ENCODE measurements around the gene LRIG1.

The LRIG1 gene, protein sequence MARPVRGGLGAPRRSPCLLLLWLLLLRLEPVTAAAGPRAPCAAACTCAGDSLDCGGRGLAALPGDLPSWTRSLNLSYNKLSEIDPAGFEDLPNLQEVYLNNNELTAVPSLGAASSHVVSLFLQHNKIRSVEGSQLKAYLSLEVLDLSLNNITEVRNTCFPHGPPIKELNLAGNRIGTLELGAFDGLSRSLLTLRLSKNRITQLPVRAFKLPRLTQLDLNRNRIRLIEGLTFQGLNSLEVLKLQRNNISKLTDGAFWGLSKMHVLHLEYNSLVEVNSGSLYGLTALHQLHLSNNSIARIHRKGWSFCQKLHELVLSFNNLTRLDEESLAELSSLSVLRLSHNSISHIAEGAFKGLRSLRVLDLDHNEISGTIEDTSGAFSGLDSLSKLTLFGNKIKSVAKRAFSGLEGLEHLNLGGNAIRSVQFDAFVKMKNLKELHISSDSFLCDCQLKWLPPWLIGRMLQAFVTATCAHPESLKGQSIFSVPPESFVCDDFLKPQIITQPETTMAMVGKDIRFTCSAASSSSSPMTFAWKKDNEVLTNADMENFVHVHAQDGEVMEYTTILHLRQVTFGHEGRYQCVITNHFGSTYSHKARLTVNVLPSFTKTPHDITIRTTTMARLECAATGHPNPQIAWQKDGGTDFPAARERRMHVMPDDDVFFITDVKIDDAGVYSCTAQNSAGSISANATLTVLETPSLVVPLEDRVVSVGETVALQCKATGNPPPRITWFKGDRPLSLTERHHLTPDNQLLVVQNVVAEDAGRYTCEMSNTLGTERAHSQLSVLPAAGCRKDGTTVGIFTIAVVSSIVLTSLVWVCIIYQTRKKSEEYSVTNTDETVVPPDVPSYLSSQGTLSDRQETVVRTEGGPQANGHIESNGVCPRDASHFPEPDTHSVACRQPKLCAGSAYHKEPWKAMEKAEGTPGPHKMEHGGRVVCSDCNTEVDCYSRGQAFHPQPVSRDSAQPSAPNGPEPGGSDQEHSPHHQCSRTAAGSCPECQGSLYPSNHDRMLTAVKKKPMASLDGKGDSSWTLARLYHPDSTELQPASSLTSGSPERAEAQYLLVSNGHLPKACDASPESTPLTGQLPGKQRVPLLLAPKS

DNA sequence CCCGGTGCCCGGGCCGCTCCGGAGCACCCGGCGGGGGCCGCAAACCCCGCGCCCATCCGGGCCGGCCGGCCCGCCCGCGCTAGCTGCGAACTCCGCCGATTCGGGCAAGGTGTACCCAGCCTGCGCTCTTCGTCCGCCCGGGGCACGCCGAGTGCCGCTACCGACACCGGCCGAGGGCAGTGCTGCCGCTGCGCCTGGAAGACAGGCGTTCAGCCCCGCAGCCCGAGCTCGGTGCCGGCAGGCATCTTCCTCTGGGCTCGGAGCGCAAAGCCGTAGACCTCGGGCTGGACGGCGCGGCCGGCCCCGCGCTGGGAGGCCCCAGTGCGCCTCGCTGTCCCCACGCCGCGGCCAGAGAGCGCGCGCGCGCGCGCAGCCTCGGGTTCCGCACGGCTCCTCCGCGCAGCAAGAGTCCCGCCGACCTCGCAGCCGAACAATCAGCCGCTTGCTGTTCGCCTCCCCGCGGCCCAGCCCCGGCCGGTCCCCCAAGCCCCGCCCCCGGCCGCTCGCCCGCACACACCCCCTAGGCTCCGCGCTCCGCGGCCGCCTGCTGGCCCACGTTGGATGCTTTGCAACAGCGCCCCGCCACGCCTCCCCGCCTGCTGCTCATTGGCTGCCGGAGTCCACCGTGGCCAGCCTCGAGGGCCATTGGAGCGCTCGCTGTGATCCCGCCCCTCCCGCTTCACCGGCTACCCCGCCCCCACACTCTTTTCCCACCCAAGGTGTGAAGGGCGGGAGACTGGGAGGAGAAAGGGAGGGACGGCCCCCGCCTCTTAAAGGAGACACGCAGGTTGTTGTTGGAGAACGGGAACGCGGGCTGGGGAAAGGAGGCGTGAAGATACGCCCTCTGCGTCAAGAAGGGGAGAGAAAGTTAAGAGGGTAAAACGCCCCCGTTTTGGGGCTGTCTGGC, at the start of gene LRIG1:
TSS of gene LRIG1 (minus strand) at position 447 of the 907 bp plus-strand sequence. CDS start 615 bp downstream, outside the sequence.
- peak; percentile 94 for DNase-seq (ENCODE audit: low spot score)

DNA sequence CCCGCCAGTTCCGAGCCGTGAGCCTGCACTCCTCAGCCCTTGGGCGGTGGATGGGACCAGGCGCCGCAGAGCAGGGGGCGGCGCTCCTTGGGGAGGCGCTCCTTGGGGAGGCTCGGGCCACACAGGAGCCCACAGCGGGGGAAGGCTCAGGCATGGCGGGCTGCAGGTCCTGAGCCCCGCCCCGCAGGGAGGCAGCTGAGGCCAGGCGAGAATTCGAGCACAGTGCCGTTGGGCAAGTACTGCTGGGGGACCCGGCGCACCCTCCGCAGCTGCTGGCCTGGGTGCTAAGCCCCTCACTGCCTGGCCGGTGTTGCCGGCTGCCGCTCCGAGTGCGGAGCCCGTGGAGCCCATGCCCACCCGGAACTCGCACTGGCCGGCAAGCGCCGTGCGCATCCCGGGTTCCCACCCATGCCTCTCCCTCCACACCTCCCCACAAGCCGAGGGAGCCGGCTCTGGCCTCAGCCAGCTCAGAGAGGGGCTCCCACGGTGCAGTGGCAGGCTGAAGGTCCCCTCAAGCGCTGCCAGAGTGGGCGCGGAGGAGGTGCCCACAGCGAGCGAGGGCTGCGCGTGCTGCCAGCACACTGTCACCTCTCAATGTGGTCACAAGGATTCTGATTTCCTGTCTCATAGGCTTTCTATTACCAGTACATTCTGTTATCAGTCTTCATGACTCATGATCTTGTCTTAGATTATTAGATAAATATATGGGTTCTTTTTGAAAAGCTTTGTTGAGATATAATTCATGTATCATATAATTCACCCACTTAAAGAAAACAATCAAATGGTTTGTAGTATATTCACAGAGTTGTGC, 44.0 kb upstream of the LRIG1 start:
- DNase-seq (ENCODE audit: low spot score), result no peak

DNA sequence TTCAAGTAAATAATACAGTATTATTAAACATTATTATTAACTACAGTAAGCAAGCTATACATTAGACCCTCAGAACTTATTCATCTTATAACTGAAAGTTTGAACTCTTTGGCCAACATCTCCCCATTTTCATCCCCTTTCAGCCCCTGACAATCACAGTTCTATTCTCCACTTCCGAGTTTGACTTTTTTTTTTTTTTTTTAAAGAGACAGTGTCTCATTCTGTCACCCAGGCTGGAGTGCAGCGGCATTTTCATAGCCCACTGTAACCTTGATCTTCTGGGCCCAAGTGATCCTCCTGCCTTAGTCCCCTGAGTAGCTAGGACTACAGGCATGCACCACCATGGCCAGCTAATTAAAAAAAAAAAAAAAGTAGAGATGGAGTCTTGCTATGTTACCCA, 41.3 kb upstream of the LRIG1 start:
- no peak for DNase-seq (ENCODE audit: low spot score)

DNA sequence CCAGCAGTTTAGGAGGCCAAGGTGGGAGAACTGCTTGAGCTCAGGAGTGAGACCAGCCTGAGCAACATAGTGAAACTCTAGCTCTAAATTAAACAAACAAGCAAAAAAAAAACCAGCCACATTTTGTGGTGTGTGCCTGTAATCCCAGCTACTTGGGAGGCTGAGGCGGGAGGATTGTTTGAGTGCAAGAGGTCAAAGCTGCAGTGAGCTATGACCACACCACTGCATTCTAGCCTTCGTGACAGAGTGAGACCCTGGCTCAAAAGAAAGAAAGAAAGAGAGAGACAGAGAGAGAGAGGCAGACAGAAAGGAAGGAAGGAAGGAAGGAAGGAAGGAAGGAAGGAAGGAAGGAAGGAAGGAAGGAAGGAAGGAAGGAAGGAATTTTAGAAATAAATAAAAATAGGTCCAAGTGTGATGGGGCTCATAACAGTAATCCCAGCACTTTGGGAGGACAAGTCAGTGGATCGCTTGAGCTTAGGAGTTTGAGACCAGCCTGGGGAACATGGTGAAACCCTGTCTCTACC, 38.7 kb upstream of the LRIG1 start:
- DNase-seq (ENCODE audit: low spot score), result no peak

DNA sequence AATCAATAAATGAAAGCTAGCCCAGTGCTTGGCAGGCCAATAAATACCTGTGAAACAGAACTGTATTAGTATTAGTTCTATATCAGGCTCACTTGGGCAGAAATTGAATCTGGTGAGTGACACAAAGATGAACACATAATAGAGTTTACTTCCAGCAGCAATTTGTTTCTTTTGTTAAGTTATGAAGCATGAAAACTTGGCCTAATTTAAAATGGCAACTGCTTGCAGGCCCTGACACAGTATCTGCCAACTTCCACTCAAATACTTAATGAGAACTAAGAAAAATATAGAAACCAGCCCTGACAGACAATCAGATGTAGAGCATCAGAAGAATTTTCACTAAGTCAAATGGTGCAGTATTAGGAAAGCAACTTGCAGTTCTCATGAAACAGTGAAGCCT, 37.6 kb upstream of the LRIG1 start:
- DNase-seq (ENCODE audit: low spot score), result no peak

DNA sequence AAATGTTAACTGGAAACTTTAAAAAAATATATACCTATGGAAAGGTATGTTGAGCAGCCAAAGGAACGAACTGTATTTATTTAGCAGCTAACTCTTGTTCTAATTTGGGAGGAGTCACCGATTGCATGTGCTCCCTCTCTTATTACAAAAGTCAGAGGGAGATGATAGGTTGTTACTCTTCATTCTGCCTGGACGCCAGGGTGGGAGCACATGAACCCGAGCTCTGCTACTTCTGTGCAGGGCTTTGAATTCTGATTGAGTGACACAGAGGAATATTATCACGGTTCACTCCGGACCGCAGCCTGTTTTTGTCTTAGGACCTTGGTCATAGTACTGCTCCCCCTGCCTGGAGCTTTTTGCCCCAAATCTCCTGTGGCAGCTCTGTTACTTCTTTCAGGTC, 36.9 kb upstream of the LRIG1 start:
- DNase-seq (ENCODE audit: low spot score), result no peak

DNA sequence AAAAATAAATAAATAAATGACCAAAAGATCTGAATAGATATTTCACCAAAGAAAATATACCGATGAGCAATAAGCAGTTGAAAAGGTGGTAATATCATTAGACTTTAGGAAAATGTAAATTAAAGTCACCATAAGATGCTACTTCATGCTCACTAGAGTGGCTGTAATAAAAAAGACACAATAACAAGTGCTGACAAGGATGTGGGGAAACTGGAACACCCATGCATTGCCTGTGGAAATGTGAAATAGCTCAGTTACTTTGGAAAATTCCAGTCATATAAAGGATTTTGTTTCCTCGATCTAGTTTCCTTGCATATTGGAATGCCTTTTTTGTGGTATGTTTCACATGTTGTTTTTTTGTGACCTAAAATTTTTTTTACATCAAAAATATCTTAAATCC, 36.0 kb upstream of the LRIG1 start:
- no peak for DNase-seq (ENCODE audit: low spot score)

DNA sequence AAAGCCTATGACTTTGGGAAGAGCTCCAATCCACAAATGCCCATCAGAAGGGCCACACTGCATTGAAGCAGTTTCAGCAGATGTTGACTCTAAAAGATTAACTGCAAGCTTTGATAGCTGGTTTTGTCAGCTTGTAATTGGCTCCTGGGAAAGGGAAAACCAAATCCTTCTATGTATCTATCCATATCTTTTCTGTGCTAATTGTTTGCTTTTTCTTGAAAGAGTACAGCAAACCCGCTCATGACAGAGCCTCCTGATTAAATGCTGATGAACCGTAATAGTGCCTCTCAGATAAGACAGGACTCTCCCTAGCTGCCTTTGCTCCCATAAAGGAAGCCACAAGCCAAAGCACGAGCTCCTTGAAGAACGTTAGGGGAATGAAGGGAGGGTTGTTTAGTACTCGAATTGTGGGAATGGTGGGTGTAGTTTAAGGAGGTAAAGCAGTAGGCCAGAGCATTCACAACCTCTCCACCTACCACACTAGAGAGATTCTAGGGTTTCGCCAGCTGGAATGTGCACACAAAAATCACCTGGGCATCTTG, 33.6 kb upstream of the LRIG1 start:
- DNase-seq (ENCODE audit: low spot score), result no peak

DNA sequence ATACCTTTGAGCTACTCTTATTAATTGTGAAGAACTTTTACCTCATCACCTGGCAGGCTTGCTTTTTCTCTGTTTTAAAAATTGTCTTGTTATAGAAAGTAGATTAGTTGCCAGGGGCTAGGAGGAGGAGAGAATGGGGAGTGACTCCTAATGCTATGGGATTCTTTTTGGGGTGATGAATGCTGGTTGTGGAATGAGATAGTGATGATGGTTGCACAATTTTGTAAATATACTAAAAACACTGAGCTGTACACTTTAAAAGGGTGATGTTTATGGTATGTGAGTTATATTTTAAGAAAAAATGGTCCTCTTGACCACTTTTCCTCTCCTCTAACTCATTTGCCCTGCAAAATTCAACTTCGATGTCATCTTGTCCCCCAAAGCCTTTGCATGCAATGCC, 31.8 kb upstream of the LRIG1 start:
- DNase-seq (ENCODE audit: low spot score), result no peak

DNA sequence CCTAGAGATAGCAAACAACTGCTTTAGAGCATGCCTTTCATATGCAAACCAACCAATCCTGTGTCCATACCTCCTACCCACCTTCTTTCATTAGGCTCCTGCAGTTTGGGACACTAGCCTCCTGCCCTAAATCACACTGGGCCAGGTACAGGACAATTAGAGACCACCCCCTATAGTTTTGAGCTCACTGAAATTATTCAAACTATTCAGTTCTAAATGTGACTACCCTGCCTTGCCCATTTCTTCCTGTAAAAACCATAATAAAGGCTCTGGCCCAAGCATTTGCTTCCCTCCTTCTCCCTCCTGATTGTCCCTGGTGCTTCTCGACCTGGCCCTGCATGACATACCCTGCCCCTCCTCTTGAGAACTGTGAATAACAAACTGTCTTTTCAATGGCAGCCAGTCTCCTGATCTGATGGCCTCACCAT, 31.4 kb upstream of the LRIG1 start:
- DNase-seq (ENCODE audit: low spot score), result no peak

DNA sequence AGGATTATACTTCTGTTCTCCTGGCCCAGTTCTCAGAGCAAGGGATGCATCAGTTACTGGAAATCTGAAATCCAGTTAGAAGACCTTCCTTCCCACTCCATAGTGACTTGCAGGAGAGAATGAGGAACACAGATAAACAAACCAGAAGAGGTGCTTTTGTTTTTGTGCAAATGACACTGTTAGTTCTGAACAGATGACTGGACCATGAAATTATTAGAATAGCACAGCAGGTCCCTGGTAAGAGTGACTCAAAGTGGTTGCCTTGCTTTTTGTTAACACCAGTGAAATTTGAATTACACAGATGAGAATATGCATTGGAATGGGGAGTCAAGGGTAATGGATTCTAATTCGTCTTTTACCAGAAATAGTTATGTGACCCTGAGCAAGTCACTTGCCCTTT, 30.4 kb upstream of the LRIG1 start:
- DNase-seq (ENCODE audit: low spot score), result no peak

DNA sequence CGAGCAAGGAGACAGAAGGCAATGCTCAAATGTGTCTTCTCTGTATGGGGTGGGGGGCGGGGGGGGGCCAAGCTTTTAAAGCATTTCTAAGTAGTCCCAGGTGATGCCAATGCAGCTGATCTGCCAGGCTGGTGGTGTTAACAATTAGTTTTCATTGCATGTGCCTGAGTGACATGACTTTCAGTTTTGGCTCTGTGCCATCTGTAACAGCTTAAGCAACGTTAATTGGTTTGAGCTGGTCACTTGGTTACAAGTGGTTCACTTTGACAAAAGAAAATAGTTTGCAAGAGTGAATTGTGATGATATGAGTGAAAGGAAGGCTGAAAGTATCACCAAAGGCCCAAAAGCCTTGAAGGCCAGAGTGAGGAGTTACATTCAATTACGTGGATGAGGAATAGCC, 26.4 kb upstream of the LRIG1 start:
- no peak for DNase-seq (ENCODE audit: low spot score)

DNA sequence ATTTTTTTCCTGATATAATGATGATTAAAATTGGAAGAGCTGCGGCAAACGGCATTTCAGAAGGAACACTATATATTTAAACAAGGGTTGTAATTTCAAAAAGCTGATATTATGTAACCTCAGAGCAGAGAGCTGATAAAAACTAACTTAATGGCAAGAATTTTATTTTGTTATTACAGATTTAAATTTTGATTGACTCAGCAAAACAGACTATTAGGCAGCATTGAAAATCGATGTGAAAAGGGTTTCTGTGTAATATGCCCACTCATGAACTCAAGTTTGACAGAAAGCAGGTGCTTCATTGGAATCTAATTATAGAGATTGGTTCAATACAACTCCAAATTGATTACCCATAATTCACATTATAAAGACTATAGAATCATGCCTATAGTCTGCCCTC, 24.9 kb upstream of the LRIG1 start:
- DNase-seq (ENCODE audit: low spot score), result no peak

DNA sequence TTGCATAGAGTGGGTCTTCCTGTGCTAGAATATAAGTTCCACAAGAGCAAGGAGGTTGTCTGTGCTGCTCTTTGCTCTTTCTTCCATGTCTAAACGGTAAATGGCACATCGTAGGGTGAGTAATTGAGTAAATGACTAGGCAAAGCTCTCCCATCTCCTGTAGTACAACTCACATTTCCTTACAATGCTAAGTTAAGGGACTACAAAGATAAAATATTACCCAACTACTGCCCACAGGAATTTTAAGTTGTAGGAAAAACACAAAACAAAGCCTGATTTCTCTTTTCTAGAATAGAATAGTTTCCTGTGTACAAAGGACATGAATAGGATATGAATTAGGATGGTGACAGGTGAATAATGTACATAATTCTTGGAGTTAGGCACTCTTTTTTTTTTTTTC, 19.9 kb upstream of the LRIG1 start:
- DNase-seq (ENCODE audit: low spot score), result no peak

DNA sequence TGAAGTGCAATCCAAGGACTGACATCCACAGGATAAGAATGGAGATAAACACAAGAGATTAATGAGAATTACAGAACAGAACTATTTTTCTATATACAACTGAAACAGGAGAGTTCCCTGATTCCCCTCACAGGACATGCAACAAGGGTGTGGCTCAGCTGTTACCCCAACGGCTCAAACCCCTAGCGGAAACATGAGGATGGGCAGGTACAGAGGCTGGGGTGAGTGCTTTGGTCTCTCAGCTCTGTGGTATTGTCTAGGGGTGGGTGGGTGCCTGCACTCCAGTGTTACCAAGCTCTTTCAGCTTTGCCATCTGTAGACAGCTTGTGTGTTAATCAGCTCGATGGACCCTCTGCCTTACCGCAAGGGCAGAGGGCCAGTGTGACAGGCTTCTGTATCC, 17.8 kb upstream of the LRIG1 start:
- DNase-seq (ENCODE audit: low spot score), result no peak

DNA sequence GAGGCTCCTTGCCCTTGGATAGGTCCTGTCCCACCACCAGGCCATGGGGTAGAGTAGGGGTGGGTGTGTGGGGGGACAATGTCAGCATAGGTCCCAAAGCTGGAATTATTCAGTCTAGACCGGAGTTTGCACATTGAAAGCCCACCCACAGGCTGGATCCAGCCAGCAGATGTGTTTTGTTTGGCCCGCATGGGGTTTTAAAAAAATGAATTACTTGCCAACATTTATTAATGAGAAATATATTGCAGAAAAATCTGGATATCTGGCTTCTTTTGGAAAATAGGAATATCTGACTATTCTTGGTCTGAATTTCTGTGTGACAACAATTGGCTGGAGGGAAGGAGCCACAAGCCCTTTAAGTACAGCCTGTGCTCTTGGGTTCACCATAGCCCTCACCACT, 17.3 kb upstream of the LRIG1 start:
- no peak for DNase-seq (ENCODE audit: low spot score)

DNA sequence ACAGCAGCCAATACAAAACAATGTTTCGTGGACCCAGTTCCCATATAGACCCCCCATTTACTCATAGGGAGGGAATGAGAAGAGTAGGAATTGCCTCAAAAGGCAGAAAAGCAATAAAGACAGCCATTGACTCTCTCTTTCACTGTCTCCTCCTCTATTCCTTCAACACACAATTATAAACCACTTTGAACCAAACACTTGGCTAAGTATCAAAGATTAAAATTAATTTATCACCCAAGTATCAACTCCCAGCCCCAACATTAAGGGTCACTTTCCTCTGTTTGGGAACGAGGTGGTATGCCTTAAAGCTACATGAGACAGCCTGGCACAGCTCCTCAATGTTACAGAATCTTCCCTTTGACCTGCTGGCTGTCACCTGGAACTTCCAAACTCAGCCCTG, 16.4 kb upstream of the LRIG1 start:
- DNase-seq (ENCODE audit: low spot score), result no peak

DNA sequence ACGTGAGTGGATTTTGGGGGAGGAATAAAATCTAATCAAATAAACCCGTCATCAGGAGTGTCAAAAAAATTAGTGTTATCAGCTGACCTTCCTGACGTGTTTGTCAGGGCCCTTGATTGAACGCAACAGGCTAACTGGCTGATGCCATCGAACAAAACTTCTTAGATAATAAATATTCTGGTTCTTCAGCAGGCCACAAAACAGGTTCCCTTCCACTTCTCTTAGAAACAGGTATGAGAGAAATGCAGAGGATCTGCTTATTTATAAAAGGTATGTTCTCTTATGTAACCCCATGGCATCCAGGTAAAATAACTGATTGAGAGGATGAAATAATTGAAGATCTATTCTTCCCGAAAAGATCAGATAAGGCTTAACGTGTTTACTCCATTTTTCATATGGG, 7.6 kb upstream of the LRIG1 start:
- DNase-seq (ENCODE audit: low spot score), result no peak

DNA sequence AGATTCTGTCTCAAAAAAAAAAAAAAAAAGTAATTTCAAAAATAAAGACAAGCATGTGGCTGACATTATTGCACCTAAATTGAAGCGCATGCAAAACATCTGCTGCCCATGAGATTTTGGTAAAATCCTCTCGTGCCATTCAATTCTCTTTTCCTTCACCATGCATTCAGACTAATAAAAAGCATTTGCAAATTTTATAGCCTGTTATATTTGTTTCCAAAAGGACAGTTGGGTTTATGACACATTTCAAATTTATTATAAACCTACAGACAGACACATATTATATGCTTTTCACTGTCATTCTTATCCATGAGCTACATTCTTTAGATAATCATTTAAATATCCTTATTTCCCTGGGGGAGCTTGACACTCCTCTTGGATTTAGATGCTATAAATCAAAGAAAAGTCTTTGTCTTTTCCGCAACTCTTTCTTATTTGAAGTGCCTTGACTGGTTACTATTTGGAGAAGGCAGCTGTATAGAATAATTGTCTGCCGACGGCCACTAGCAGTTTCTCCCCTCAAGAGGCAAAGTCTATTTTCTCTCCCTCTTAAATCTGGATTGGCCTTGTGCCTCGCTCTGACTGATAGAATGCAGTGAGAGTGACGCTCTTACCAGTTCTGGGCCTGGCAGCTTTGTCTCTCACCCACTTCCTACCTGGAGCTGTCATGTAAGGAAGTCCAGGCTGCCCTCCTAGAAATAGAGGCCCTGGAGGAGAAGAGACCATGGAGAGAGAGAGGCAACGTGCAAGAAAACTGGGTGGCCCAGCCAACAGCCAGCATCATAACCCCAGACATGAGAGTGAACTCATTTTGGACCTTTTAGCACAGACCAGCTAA, 6.8 kb upstream of the LRIG1 start:
- DNase-seq (ENCODE audit: low spot score), result no peak
